ENCODE measurements around the gene INCENP. TPM values are rescaled to one million over a fixed set of nuclear protein-coding genes. Genes with fewer than 3 reads are reported as not detected.

The INCENP gene
- polyA plus RNA-seq, 1 experiment, result 14.2 TPM

GRCh38 chr11:62139526-62140303 lies 15.9 kb downstream of the INCENP start:
- H3K27me3 ChIP-seq (ENCODE audit: control insufficient read depth, insufficient read depth, low read length), result no peaks in the 10 kb centered on the region
- DNase-seq (ENCODE audit: low read depth), result no peak
- no peak overlapping the region for H3K4me3 ChIP-seq (ENCODE audit: low read depth, low read length)
- TF ChIP-seq CTCF (IDR thresholded peaks at IDR 0.05; ENCODE audit: insufficient read depth, low read depth, low read length), result no peak
- ChIA-PET POLR2A (no interaction called here), CTCF (no interaction called here)
- H3K36me3 ChIP-seq (ENCODE audit: control insufficient read depth, insufficient read depth, low read length), result peaks cover 27% of the 10 kb centered on the region

- CTCF ChIA-PET, result no interaction called here
- no peak for TF ChIP-seq CTCF (IDR thresholded peaks at IDR 0.05; ENCODE audit: insufficient read depth, low read depth, low read length)
- DNase-seq (ENCODE audit: low read depth), result no peak
Observed at GRCh38 chr11:62140304-62141110, 16.7 kb downstream of the INCENP start.

GRCh38 chr11:62141111-62142042 lies 17.6 kb downstream of the INCENP start:
- ChIA-PET POLR2A (no interaction called here), CTCF (interaction anchor here (2.7 kb wide), 1 partner anchor 10 kb away, joined by 8 read pairs; no protein-coding TSS in a partner anchor)

More at GRCh38 chr11:62140304-62141110, 16.7 kb downstream of the INCENP start:
- no peak overlapping the region for H3K4me3 ChIP-seq (ENCODE audit: low read depth, low read length)
- H3K36me3 ChIP-seq (ENCODE audit: control insufficient read depth, insufficient read depth, low read length), result peaks cover 33% of the 10 kb centered on the region
- POLR2A ChIA-PET, result no interaction called here
- no peaks in the 10 kb centered on the region for H3K27me3 ChIP-seq (ENCODE audit: control insufficient read depth, insufficient read depth, low read length)

GRCh38 chr11:62142043-62142375 lies 18.2 kb downstream of the INCENP start:
- POLR2A ChIA-PET, result no interaction called here
- TF ChIP-seq CTCF (IDR thresholded peaks at IDR 0.05; ENCODE audit: insufficient read depth, low read depth, low read length), result no peak
- H3K4me3 ChIP-seq (ENCODE audit: low read depth, low read length), result no peak overlapping the region
- H3K27me3 ChIP-seq (ENCODE audit: control insufficient read depth, insufficient read depth, low read length), result no peaks in the 10 kb centered on the region
- peaks cover 37% of the 10 kb centered on the region for H3K36me3 ChIP-seq (ENCODE audit: control insufficient read depth, insufficient read depth, low read length)
- CTCF ChIA-PET, result interaction anchor here (2.7 kb wide), 1 partner anchor 11 kb away, joined by 8 read pairs; no protein-coding TSS in a partner anchor
- DNase-seq (ENCODE audit: low read depth), result no peak

More at GRCh38 chr11:62141111-62142042, 17.6 kb downstream of the INCENP start:
- Histone ChIP-seq H3K4me3 (ENCODE audit: low read depth, low read length) (no peak overlapping the region), H3K27me3 (ENCODE audit: control insufficient read depth, insufficient read depth, low read length) (no peaks in the 10 kb centered on the region), H3K36me3 (ENCODE audit: control insufficient read depth, insufficient read depth, low read length) (peaks cover 36% of the 10 kb centered on the region)
- TF ChIP-seq CTCF (IDR thresholded peaks at IDR 0.05; ENCODE audit: insufficient read depth, low read depth, low read length), result no peak
- no peak for DNase-seq (ENCODE audit: low read depth)

Data from BJ (cell line).